CD4-positive, alpha-beta T cell (primary cell): ENCODE data around the gene LAMA3. TPM values are rescaled to one million over a fixed set of nuclear protein-coding genes. Genes with fewer than 3 reads are reported as not detected.

Source experiments
- ATAC-seq: fragments of 200-7000 bp; cut with Tn5 transposase; one replicate; pipeline ENCODE4 v1.10.0; 2022; ENCODE audit warnings: mild to moderate bottlenecking; ENCODE audit not compliant: poor library complexity
- CTCF ChIA-PET: fragments of 350-600 bp; sonication (Branson Sonifier 250); formaldehyde crosslinking; loops from one replicate; lab custom pipeline; 2021; ENCODE audit warnings: antibody characterized with exemption, inconsistent platforms; lab: Charles Lee
- POLR2A ChIA-PET: fragments of 350-600 bp; sonication (Branson Sonifier 250); formaldehyde crosslinking; loops from one replicate; lab custom pipeline; 2021; ENCODE audit warnings: antibody characterized with exemption, inconsistent platforms; lab: Charles Lee
- DNase-seq, 14 experiments: peaks; one replicate each; pipeline ENCODE4 v3.0.0-alpha.2; 2013 to 2020; ENCODE audit warnings: mixed read lengths in 2 of 14
- H3K27ac ChIP-seq, 2 donors: one replicate each; pipeline versions ENCODE4 v1.5.1 to v1.7.0; 2013; ENCODE audit warnings: low read length in 2 of 2, low read depth in 1 of 2, mild to moderate bottlenecking in 1 of 2
- H3K27me3 ChIP-seq, 2 experiments: 1 replicate in 1 of 2; 2 replicates in 1 of 2; pipeline versions ENCODE4 v1.6.1 to v1.7.0; 2013; ENCODE audit warnings: low read length in 2 of 2, control low read depth in 1 of 2, mild to moderate bottlenecking in 1 of 2, moderate library complexity in 1 of 2; ENCODE audit not compliant: insufficient read depth in 2 of 2, control insufficient read depth in 1 of 2
- H3K36me3 ChIP-seq: one replicate; pipeline ENCODE4 v1.6.1; 2013; ENCODE audit warnings: low read length, control low read depth; ENCODE audit not compliant: insufficient read depth
- H3K4me1 ChIP-seq: one replicate; pipeline ENCODE4 v1.6.1; 2013; ENCODE audit warnings: low read length, control low read depth; ENCODE audit not compliant: insufficient read depth
- H3K4me3 ChIP-seq: one replicate; pipeline ENCODE4 v1.5.1; 2013; ENCODE audit warnings: mild to moderate bottlenecking, low read length, moderate library complexity
- H3K9me3 ChIP-seq, 2 experiments: 1 replicate in 1 of 2; 2 replicates in 1 of 2; pipeline versions ENCODE4 v1.6.1 to v1.7.0; 2013; ENCODE audit warnings: low read length in 2 of 2, mild to moderate bottlenecking in 2 of 2, control low read depth in 1 of 2, moderate library complexity in 1 of 2; ENCODE audit not compliant: control insufficient read depth in 1 of 2, insufficient read depth in 1 of 2
- H3K27ac Mint-ChIP-seq: one replicate; pipeline ENCODE4 v1.8.0; 2020; ENCODE audit warnings: mixed read lengths
- H3K27me3 Mint-ChIP-seq: one replicate; pipeline ENCODE4 v1.8.0; 2021; ENCODE audit warnings: mixed read lengths
- H3K36me3 Mint-ChIP-seq: one replicate; pipeline ENCODE4 v1.8.0; 2021; ENCODE audit warnings: low read depth, mixed read lengths
- H3K4me1 Mint-ChIP-seq: one replicate; pipeline ENCODE4 v1.8.0; 2021; ENCODE audit warnings: low read depth, mixed read lengths
- H3K4me3 Mint-ChIP-seq: one replicate; pipeline ENCODE4 v1.8.0; 2020; ENCODE audit warnings: mild to moderate bottlenecking, mixed read lengths
- H3K9me3 Mint-ChIP-seq: one replicate; pipeline ENCODE4 v1.8.0; 2020; ENCODE audit warnings: mixed read lengths
- CTCF ChIP-seq: fragments of 200-600 bp; IDR thresholded peaks from one replicate; pipeline ENCODE4 v1.8.0; 2022; ENCODE audit warnings: antibody characterized with exemption, mild to moderate bottlenecking
- intact Hi-C, 2 experiments: fragments of 100-400 bp; cut with DNase I in 1 of 2; cut with micrococcal nuclease in 1 of 2; formaldehyde crosslinking; loops; one replicate each; pipeline versions ENCODE4 v1.15.1 to v1.9.0; 2023 to 2025; cut with DNase I, micrococcal nuclease
- total RNA-seq, 174 experiments: library from RNA in 2 of 174; stranded (reverse) in 2 of 174; gene quantifications; one replicate each; pipeline ENCODE4 v1.2.3 and lab custom pipeline; 2021 to 2026

LAMA3 gene
- total RNA-seq, 2 experiments from 2014 or later, result 0.19 TPM; not detected in 1

- intact Hi-C loops, result loop anchor here in 1 of 2 experiments (5.0 kb wide), 1 partner anchor 33 kb away; no protein-coding TSS in a partner anchor
Observed at GRCh38 chr18:23889907-23890306, 200.7 kb downstream of the LAMA3 start.

DNA sequence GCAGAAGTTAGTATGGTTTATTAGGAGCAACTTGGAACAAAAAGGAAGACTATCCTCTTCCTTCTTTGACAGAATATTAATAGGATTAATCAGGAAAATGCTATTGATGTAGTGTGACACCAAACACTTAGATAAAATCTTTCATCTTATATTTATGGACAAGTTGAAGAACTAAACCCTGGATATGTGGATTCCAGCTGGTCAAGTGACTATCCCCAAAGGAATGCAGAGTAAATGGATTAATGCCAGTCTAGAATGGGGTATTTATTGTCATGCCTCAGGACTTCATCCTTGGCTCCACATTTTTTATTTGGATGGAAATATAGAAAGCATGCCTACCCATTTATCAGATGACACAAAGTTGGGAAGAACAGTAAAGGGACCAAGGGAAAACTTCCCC lies 201.3 kb downstream of the LAMA3 start:
- H3K9me3 ChIP-seq, result no peaks in the 10 kb centered on the region
- no peaks in the 10 kb centered on the region for H3K36me3 ChIP-seq
- Mint-ChIP-seq H3K27me3 (no peaks in the 10 kb centered on the region), H3K4me3 (no peak overlapping the region), H3K27ac (no peak overlapping the region), H3K36me3 (no peaks in the 10 kb centered on the region), H3K4me1 (peaks cover 5% of the 10 kb centered on the region), H3K9me3 (no peaks in the 10 kb centered on the region)
- no peak overlapping the region for H3K4me3 ChIP-seq
- intact Hi-C loops, result loop anchor here in 1 of 2 experiments (5.0 kb wide), 1 partner anchor 33 kb away; no protein-coding TSS in a partner anchor
- DNase-seq, result no peak
- H3K27me3 ChIP-seq, result no peaks in the 10 kb centered on the region
- TF ChIP-seq CTCF, result no peak
- H3K27ac ChIP-seq, result no peak overlapping the region
- ChIA-PET CTCF (no interaction called here), POLR2A (no interaction called here)
- peaks cover 13% of the 10 kb centered on the region for H3K4me1 ChIP-seq
- ATAC-seq, result no peak

More at GRCh38 chr18:23889907-23890306, 200.7 kb downstream of the LAMA3 start:
- no peak for TF ChIP-seq CTCF
- no peaks in the 10 kb centered on the region for H3K27me3 Mint-ChIP-seq
- H3K36me3 ChIP-seq, result no peaks in the 10 kb centered on the region
- ChIA-PET POLR2A (no interaction called here), CTCF (no interaction called here)
- no peaks in the 10 kb centered on the region for H3K36me3 Mint-ChIP-seq
- no peaks in the 10 kb centered on the region for H3K9me3 Mint-ChIP-seq
- H3K9me3 ChIP-seq, result no peaks in the 10 kb centered on the region
- no peak overlapping the region for H3K27ac ChIP-seq
- no peak for ATAC-seq
- no peak overlapping the region for H3K27ac Mint-ChIP-seq
- no peak overlapping the region for H3K4me3 ChIP-seq
- DNase-seq, result no peak
- peaks cover 12% of the 10 kb centered on the region for H3K4me1 Mint-ChIP-seq
- H3K27me3 ChIP-seq, result no peaks in the 10 kb centered on the region
- no peak overlapping the region for H3K4me3 Mint-ChIP-seq
- H3K4me1 ChIP-seq, result peaks cover 17% of the 10 kb centered on the region

- TF ChIP-seq CTCF, result no peak
- CTCF ChIA-PET, result no interaction called here
- no peak overlapping the region for H3K27ac Mint-ChIP-seq
Observed at GRCh38 chr18:23893653-23894052, 204.4 kb downstream of the LAMA3 start.

More at GRCh38 chr18:23893653-23894052, 204.4 kb downstream of the LAMA3 start:
- no peaks in the 10 kb centered on the region for H3K36me3 ChIP-seq
- H3K27ac ChIP-seq, result no peak overlapping the region
- no peaks in the 10 kb centered on the region for H3K9me3 Mint-ChIP-seq
- no peak overlapping the region for H3K4me3 ChIP-seq
- H3K4me1 Mint-ChIP-seq, result no peaks in the 10 kb centered on the region
- H3K9me3 ChIP-seq, result no peaks in the 10 kb centered on the region
- POLR2A ChIA-PET, result no interaction called here
- intact Hi-C loops, result loop anchor here in 1 of 2 experiments (5.0 kb wide), 1 partner anchor 36 kb away; no protein-coding TSS in a partner anchor
- no peaks in the 10 kb centered on the region for H3K4me1 ChIP-seq
- DNase-seq, result no peak
- H3K36me3 Mint-ChIP-seq, result no peaks in the 10 kb centered on the region
- no peaks in the 10 kb centered on the region for H3K27me3 ChIP-seq
- no peaks in the 10 kb centered on the region for H3K27me3 Mint-ChIP-seq
- ATAC-seq, result no peak
- H3K4me3 Mint-ChIP-seq, result no peak overlapping the region
